SK-N-MC (cell line): ENCODE data around the gene HEG1.

ENCODE experiments used
- EZH2 ChIP-seq: fragments of 200-600 bp; sonication (generic); IDR thresholded peaks from one replicate; pipeline ENCODE4 v1.6.1; 2017; ENCODE audit warnings: antibody characterized with exemption
- POLR2AphosphoS5 ChIP-seq: IDR thresholded peaks from 2 replicates; pipeline ENCODE4 v1.6.1; 2012; ENCODE audit warnings: mild to moderate bottlenecking, low read depth, low read length, borderline replicate concordance

GRCh38 chr3:124935264-124935663 is 120.5 kb downstream of the HEG1 start:
- TF ChIP-seq EZH2 (no peak), POLR2AphosphoS5 (no peak)
